Activated CD8-positive, alpha-beta memory T cell treated with anti-CD3 and anti-CD28 coated beads for 24 hours (primary cell): ENCODE data around the gene DHX57.
"Not testable (repeated sequence)": the region's sequence is repeated elsewhere in the genome, so short reads cannot be mapped to it uniquely, and the experiment has no call there.

Source experiments
- DNase-seq: peaks from one replicate; pipeline ENCODE4 v3.0.0-alpha.2; 2020

The DHX57 gene

DNA sequence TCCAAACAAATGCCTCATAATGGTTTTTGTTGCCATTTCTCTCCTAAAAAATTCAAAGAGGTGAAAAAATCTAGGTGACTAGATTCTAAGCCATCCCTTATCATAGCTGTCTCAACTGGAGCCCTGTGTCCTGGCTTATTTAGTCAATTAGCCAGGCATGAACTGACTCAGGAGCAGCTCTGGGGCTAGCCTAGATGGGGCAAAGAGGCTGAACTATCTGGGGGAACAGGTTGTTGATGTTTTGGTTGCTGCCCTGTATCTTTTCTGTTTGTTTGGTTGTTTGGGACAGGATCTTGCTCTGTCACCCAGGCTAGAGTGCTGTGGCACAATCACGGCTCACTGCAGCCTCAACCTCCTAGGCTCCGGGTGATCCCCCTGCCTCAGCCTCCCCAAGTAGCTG lies 83.0 kb downstream of the DHX57 start:
- no peak for DNase-seq

DNA sequence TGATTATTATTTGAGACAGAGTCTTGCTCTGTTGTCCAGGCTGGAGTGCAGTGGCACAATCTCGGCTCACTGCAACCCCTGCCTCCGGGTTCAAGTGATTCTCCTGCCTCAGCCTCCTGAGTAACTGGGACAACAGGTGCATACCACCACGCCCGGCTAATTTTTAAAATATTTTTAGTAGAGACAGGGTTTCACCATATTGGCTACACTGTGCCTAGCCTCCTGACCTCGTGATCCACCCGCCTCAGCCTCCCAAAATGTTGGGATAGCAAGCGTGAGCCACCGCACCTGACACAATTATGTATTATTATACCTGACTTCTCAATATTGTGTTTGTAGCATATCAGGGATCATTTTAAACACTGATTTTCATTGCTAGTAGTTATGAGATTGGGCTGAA lies 83.4 kb downstream of the DHX57 start:
- not testable (repeated sequence) for DNase-seq

DNA sequence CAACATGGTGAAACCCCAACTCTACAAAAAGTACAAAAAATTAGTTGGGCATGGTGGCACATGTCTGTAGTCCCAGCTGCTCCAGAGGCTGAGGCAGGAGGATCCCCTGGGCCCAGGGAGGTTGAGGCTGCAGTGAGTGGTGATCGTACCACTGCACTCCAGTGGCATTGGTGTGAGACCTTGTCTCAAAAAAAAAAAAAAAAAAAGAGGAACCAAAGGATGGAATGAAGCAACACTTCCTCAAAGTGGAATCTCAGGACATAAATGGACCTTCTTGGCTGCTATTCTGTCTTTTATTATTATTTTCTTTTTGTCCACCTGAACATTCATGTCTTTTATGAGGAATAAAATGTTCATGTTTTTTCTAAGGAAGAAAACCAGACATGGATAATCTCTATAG lies 84.0 kb downstream of the DHX57 start:
- DNase-seq, result no peak

DNA sequence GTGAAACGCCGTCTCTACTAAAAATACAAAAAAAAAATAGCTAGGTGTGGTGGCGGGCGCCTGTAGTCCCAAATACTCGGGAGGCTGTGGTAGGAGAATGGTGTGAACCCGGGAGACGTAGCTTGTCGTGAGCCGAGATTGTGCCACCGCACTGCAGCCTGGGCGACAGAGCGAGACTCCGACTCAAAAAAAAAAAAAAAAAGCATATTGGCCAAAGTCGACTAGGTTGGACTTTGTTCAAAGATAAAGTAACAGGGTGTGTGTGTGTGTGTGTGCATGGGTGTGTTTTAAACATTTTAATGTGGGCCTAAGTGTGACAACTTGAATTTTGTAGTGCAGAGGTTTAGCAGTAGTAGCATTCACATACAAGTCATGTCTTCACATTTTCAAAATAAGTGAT lies 86.0 kb downstream of the DHX57 start:
- no peak for DNase-seq

DNA sequence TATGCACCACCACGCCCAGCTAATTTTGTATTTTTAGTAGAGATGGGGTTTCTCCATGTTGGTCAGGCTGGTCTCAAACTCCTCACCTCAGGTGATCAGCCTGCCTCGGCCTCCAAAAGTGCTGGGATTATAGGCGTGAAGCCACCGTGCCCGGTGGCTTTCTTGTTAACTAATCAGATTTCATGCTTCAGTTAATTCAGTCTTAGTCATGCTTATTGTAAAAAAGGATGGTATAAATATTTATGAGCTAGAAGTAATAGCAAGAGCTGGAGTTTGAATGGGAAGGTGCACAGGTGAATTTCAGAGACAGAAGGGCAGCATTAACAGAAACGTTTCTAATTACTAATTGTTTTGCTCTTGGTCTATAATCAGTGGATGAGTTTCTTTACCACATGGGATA lies 87.4 kb downstream of the DHX57 start:
- DNase-seq, result no peak

DNA sequence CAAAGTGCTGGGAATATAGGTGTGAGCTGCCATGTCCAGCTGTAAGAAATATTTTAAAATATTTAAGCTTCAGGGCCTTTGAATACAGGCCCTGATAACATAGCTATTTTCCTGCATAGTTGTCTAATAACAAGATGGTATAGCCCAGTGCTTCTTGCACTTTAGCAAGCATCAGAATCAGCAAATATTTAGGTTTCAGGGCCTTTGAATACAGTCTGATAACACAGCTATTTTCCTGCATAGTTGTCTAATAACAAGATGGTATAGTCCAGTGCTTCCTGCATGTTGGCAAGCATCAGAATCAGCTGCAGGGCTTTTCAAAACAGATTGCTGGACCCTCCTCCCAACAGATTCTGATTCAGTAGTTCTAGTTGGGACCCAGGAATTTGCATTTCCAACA lies 92.1 kb downstream of the DHX57 start:
- DNase-seq, result no peak

DNA sequence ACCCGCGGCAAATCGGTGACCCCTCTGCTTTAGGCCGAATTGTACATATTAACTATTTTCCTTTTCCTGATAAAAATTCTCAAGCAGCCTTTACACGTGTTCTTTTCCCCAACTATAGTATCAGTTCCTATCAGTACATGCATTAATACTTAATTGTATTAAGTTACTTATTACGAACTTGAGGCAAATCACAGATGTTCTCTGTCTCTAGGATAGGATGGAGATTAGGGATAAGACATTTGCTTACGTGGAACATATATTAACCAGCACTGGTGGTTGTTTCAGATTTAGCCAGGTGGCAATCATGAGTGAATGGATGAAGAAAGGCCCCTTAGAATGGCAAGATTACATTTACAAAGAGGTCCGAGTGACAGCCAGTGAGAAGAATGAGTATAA lies 97.0 kb downstream of the DHX57 start:
- no peak for DNase-seq

DNA sequence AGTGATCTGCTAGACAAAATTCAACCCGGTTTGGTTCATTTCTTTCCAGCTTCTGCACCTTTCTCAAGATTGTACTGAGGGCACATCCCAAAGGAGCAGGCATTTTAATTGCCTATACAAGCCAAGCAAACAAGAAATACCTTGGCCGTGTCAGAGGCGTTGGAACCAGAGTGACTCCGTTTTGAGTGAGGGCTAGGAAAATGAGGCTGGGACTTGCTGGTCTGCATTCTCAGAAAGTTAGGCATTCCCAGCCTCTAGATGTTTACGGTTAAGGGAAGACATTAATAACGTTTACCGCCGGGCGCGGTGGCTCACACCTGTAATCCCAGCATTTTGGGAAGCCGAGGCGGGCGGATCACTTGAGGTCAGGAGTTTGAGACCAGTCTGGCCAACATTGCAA lies 99.2 kb downstream of the DHX57 start:
- DNase-seq, result no peak

DNA sequence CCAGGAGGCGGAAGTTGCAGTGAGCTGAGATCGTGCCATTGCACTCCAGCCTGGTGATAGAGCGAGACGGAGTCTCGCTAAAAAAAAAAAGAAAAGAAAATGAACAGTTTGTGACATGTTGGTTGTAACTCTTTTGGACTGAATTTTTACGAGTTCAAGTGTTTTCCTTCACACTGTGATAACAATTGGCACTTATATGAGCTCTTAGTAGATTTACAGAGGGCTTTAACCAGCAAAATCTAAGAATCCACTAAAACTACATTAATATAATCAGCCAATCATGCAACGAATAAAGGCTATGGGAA lies 99.9 kb downstream of the DHX57 start:
- DNase-seq, result no peak

DNA sequence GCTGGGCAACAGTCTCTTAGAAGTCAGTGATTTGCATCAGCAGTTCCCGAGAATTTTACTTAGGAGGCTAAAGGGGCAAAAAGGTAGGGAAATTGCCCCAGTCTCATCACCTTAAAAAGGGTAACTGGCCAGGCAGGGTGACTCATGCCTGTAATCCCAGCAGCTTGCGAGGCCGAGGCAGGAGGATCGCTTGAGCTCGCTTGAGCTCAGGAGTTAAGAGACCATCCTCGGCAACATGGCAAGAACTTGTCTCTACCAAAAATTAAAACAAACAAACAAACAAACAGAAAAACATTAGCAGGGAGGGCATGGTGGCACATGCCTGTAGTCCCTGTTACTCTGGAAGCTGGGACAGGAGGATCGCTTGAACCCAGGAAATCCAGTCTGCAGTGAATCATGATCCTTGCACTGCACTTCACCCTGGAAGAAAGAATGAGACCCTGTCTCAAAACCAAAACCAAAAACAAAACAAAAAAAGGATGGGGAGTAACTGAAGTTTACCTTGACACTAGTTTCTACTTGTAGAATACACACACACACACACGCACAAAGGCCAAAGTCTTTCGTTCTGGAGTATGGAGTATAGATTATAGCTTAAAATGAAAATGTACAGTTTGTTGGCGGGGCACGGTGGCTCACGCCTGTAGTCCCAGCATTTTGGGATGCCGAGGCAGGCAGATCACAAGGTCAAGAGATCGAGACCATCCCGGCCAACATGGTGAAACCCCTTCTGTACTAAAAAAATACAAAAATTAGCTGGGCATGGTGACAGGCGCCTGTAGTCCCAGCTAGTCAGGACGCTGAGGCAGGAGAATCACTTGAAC lies 100.4 kb downstream of the DHX57 start:
- no peak for DNase-seq

DNA sequence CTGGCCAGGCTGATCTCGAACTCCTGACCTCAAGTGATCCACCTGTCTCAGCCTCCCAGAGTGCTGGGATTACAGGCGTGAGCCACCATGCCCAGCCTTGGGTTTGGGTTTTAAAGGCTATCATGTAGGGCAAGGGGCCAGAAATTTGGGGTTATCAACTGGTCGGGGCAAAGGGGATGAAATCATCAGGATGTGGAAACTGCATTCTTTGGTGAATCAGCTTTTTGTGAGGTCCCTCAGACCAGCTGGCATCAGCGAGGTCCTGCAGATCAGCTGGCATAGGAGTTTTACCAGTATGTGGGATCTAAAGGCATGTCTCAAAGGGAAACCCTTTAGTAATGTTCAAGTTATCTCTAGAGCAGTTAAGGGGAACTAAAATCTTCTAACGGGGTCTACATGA lies 104.1 kb downstream of the DHX57 start:
- no peak for DNase-seq

DNA sequence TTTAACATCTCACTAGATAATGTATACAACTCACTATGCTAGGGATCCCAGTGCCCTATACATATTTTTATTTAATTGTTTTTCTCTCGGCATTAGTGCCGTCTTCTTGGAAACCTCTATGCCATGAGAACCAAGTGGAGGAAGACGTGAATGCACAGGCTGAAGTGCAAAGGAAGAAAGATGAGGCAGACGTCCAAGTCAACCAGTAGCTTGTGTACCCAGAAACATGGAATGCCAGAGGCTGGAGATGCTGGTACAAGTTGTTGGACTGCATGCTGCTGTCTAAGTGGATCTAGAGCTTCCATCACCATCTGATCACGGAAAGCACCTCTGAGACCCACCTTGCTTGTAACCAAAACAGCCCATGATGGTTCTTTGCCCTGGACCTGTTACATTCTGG lies 110.2 kb downstream of the DHX57 start:
- DNase-seq, result no peak

DNA sequence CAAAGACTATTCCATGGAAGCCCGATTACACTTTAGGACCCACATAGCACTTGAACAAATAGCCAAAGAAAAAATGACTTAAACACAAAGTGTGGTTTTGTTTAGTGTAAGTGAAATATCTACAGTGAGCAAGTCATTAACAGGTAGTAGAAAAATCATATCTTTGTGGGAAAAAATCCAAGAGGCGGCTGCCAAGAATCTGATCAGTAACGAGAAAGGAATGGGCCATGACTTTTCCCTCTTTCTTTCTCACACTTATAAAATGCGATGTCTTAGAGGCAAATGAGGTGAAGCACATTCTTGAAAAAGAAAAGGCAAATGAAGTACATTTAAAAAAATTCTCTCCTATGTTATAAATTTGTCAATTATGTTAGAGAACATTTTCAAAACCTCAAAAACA lies 110.6 kb downstream of the DHX57 start:
- DNase-seq, result no peak

DNA sequence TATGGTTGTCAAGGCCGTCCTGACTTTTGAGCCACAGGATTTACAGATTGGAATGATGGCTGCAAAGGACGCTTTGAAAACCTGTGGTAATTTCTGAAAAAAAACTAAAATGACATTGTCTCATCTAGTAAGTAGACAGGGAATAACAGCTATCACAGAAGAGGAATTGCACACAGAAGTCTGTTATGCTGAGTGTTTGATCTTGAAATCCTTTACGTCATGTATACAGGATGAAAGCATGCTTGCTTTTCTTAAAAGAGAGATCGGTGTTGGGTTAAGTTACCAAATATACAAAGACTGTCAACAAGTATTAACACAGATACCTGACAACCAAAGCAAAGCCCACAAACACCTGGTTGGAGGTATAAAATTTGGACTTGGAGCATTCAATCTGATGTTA lies 112.0 kb downstream of the DHX57 start:
- DNase-seq, result no peak

DNA sequence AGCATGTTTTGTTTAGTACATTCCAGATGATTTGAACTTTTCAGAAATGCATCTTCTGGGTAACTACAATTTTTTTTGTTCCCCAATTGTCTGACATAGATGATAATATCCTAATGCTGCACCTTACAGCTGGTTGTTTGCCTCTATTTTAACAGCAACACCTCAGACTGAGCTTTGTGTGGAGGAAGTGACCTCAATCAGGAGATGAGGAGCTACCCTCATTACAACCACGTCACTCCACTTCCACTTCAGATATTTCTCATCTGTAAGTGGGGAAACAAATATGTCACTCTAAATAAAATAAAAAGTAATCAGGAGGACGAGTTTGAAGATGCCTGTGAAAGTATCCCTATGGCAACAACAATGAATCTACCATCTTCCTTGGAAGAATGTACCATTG lies 112.5 kb downstream of the DHX57 start:
- no peak for DNase-seq

DNA sequence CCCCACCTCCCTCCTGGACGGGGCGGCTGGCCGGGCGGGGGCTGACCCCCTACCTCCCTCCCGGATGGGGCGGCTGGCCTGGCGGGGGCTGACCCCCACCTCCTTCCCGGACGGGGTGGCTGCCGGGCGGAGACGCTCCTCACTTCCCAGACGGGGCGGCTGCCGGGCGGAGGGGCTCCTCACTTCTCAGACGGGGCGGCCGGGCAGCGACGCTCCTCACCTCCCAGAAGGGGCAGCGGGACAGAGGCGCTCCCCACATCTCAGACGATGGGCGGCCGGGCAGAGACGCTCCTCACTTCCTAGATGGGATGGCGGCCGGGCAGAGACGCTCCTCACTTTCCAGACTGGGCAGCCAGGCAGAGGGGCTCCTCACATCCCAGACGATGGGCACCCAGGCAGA lies 119.8 kb downstream of the DHX57 start:
- DNase-seq, result not testable (repeated sequence)

DNA sequence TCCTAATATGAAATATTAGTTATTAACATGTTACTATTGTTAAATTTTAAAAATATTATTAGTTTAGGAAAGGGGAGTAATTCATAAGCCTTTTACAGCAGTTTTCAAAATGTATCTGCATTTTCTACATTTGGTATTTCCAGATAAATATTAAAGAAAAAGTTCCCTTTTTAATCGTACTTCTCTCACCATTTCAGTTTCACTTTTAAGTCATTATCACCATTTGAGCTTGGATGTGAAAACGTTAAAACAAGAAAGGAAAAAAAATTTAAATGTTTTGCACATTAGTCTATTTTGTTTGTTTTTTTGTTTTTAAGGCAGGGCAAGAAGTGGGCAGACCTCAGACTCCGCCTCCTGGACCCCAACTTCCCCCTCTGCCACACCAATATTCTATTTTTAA lies 121.2 kb downstream of the DHX57 start:
- no peak for DNase-seq

DNA sequence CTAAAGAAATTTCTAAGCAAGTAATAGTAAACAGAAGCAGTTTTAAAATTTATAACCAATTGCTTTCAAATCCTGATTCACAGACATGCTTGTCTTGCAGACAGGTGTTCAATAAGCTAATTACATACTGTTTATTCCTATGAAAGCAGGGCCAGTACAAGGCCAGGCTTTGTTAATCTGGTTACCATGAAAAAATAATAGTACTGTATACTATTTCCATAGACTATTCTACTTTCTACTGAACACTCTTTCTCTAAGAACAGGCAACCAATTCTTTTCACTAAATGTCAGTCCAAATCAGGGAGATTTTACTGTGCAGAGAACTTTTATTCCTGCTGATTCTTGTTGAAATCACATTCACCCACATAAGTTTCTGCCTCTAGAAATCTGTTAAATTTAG lies 121.7 kb downstream of the DHX57 start:
- DNase-seq, result no peak

DNA sequence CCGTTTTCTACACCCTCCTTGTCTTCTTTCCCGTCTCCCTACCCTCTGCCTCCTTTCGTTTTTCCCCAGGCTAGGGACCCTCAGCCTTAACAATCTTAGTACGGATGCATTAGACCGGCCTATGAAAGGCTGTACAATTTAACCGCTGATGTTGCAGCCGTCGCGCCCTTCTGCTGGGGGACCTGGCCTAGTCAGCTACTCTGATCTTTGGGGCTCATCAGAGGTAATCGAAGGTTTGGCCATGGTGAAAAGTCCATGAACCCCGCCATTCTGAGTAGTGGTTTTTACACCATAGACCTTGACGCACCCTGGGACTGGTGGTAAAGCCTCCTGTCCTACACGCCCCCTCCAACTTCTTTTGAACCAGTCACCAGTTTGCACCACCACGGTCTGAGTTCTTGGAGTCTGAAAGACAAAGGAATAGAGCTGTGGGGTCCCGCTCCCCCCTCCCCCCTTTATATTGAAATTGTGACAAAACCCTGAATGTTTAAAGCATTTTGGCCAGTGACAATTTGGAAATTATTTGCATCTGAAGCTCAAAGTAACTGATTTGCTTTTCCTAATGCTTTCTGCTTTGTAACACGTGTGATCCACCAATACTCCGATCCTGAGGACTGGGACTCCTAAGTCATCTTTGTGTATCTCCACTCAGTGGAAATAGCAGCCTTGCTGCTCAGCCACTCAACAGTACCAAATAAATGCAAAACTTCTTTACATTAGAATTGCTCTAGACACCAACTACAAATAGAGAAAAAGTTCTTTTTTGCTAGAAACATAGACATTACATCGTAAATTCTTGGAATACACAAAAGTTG lies 123.9 kb downstream of the DHX57 start:
- DNase-seq, result no peak

DNA sequence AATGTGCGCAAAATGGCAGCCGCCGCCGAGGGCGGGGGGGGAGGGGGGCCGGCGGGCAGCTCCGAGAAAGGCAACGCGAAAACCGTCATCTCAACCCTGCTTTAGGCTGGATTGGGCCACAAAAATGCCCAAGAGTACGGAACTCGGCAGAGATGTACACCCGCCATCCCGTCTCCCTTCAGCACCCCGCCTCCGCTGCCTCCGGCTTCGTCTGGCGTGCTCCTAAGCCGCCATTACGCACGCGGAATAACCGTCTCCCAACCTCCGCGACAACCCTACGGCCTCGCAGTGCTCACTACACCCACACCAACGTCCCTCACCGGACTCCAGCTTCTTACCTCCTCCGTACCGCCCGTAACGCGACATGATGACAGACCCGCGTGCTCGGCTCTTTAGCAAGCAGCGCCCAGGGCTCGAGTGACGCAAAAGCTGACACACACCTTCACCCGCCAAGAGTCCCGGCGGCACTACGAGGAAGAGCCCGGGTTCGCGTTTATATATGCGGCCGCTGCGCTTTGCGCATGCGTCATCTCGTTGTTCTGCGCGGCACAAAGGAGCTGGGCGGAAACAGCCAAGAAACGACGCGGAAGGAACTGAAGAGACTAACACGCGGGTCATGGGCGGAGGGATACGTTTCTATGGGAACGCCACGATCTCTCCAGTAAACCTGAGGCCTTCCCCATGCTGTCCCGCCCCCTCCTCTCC lies 124.7 kb downstream of the DHX57 start, which contains the start of gene SRSF7:
Gene SRSF7 (minus strand): TSS at position 471 of the 705 bp plus-strand sequence. CDS start 105 bp downstream, at position 366.
- peak; percentile 100 for DNase-seq

DNA sequence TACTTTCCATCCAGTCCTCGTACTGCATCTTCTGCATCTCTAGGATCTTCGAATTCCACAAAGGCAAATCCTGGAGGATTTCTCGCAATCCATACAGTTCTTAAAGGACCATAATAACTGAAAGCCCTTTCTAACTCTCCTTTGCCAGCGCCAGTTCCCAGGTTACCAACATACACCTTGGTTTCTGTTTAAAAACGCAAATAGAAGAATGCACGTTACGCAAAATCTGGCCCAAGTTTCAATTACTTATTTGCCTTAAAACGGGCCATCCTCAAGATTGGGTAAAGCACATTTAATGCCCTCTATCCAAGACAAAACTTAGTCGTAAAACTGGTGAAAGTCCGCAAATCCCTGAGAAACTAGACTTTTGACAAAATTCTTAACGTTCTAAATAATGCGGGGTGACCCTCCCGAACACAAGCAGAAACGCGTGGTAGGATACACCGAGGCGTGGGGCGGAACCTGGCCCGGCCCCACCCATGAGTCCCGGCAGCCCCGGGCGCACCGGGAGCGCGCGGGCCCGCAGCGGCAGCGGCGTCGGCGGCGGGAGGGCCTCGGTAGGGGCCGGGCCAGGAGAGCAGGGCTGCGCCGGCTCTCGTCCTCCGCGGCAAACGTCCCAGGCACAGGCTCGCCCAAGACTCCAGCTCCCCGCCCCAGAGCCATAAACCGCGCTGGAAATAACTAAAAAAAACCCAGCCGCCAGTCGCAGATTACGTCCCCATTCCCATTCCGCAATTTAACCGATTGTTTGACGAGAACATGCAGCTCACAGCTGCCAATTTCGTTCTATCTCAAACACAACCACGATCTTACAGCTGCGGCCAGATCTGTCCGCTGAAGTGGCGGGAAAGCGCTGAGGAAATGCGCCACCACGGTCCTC lies 125.5 kb downstream of the DHX57 start:
- DNase-seq, result no peak

DNA sequence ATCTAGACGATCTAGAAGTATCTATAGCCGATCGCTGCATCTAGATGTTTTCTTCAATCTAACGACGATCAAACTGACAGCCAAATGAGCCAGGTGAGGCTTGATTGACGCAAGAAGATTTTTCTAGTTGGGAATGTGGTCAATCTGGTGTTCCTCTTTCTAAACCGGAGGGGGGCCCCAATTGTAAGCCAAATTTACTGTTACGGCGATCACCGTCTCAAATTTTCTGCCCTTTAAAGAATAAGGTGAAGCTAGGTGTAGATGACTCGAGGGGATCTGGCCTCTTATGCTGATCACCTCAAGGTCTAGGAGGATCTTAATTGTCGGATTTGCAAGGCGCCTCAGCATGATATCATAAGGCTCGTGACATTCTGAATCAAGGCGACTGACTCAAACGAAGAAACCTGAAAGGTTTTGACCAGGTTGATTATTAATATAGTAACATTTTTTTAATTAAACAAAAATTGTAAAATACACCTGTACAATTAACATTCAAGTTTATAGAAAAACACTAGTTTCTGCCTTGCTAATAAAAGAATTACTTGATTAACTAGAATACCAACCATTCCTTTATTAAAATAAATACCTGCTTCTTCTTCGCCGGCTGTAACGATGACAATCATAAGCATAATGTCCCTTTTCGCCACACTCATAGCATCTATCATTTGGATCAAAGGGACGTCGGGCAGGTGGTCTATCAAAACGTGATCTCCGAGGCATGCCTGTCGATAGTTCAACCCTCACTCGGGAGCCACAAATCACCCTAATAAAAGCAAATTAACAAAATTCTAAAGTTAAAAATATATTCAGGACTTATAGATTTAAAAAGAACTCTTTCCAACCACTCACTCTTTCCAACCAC lies 126.6 kb downstream of the DHX57 start:
- no peak for DNase-seq
